Common myeloid progenitor, CD34-positive (primary cell): ENCODE data around the gene RAB19.
A peak's percentile ranks its signal among the peaks of the same experiment; 100 is the strongest.

Experiments used
- CTCF ChIA-PET: fragments of 350-600 bp; sonication (Branson Sonifier 250); formaldehyde crosslinking; loops from one replicate; lab custom pipeline; 2021; ENCODE audit warnings: antibody characterized with exemption; lab: Charles Lee
- POLR2A ChIA-PET: fragments of 350-600 bp; sonication (Branson Sonifier 250); formaldehyde crosslinking; loops from one replicate; lab custom pipeline; 2021; ENCODE audit warnings: antibody characterized with exemption; lab: Charles Lee
- DNase-seq, 3 donors: peaks; one replicate each; pipeline versions ENCODE4 v3.0.0 to v3.0.0-alpha.2; 2013
- H3K27ac ChIP-seq, 2 experiments: 1 replicate in 1 of 2; 2 replicates in 1 of 2; pipeline ENCODE4 v1.7.0; 2013; ENCODE audit warnings: inconsistent platforms in 2 of 2, low read length in 2 of 2, mild to moderate bottlenecking in 2 of 2, low read depth in 1 of 2, moderate library complexity in 1 of 2; ENCODE audit not compliant: severe bottlenecking in 2 of 2, insufficient read depth in 1 of 2, poor library complexity in 1 of 2
- H3K27me3 ChIP-seq, 5 experiments: replicated peaks in 2 of 5; 1 replicate in 3 of 5; 2 replicates in 2 of 5; pipeline versions ENCODE4 v1.6.1 to v1.7.0; 2013; ENCODE audit warnings: low read length in 4 of 5, mild to moderate bottlenecking in 2 of 5, moderate library complexity in 2 of 5, inconsistent platforms in 1 of 5; ENCODE audit not compliant: insufficient read depth in 5 of 5, control insufficient read depth in 4 of 5
- H3K36me3 ChIP-seq, 4 experiments: 1 replicate in 2 of 4; 2 replicates in 2 of 4; pipeline versions ENCODE4 v1.6.1 to v1.7.0; 2013; ENCODE audit warnings: low read length in 3 of 4, control low read depth in 1 of 4, mild to moderate bottlenecking in 1 of 4; ENCODE audit not compliant: control insufficient read depth in 4 of 4, insufficient read depth in 4 of 4
- H3K4me1 ChIP-seq, 4 experiments: 1 replicate in 3 of 4; 2 replicates in 1 of 4; pipeline versions ENCODE4 v1.6.1 to v1.7.1; 2013; ENCODE audit warnings: low read length in 3 of 4, mild to moderate bottlenecking in 3 of 4, control low read depth in 1 of 4, inconsistent platforms in 1 of 4, moderate library complexity in 1 of 4; ENCODE audit not compliant: control insufficient read depth in 4 of 4, insufficient read depth in 4 of 4; ENCODE audit errors: control extremely low read depth in 1 of 4
- H3K4me3 ChIP-seq, 7 experiments: 1 replicate in 4 of 7; 2 replicates in 3 of 7; pipeline versions ENCODE4 v1.5.1 to v1.7.0; 2013; ENCODE audit warnings: mild to moderate bottlenecking in 7 of 7, low read length in 6 of 7, moderate library complexity in 6 of 7, inconsistent platforms in 2 of 7, low read depth in 2 of 7, control low read depth in 1 of 7; ENCODE audit not compliant: insufficient read depth in 4 of 7, control insufficient read depth in 1 of 7; ENCODE audit errors: extremely low read depth in 1 of 7
- H3K9me3 ChIP-seq, 5 experiments: 1 replicate in 4 of 5; 2 replicates in 1 of 5; pipeline versions ENCODE4 v1.6.1 to v1.7.1; 2013; ENCODE audit warnings: low read length in 4 of 5, mild to moderate bottlenecking in 2 of 5, inconsistent platforms in 1 of 5, low read depth in 1 of 5, moderate library complexity in 1 of 5; ENCODE audit not compliant: control insufficient read depth in 4 of 5, insufficient read depth in 2 of 5; ENCODE audit errors: control extremely low read depth in 1 of 5
- WGBS: methylation state at CpG from one replicate; pipeline ENCODE4 v1.1.5; 2013; ENCODE audit not compliant: insufficient coverage; 5-methylcytosine and 5-hydroxymethylcytosine counted together

RAB19 gene

DNA sequence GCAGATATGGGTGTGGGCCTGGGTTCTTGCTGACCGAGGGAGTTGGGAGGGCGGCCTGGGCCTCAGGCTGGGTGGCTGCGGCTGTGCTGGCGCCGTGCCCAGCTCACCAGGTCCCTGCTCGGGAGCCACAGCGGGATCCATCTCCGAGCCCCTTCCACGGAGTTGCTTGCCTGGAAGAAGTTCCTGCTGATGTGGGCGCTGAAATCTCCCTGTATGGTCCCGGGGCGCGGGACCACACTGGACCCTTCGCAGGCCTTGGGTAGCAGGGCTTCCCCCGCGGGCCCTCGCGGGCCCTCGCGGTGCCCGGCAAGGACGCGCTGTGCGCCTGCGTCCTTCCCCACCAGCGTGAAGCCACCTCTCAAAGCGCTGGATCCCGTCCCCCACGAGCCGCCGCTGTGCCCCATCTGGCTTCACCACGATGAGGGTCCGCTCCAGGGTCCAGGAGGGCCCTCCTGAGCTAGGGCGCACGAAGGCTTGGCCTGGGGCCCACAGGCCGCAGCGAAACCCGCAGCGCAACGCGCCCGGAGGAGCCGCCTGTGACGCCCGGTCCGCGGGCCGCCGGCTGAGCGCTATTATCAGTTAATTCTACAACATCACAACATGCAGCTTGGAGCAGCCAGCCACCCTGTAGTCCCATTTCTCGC lies 31.5 kb downstream of the RAB19 start:
- peaks cover 0 to 3% (median 0%) of the 10 kb centered on the region in 5 experiments for H3K9me3 ChIP-seq
- peak overlapping the region in 3 of 7 experiments; percentile 26 to 45 (median 33) for H3K4me3 ChIP-seq
- no peaks in the 10 kb centered on the region for H3K36me3 ChIP-seq
- WGBS = 61% methylated on average over 33 of the region's 51 CpGs
- H3K4me1 ChIP-seq = peaks cover 0 to 3% (median under 1%) of the 10 kb centered on the region in 4 experiments
- H3K27ac ChIP-seq = no peak overlapping the region
- H3K27me3 ChIP-seq = peaks cover 0 to 13% (median 0%) of the 10 kb centered on the region in 5 experiments
- ChIA-PET POLR2A (no interaction called here), CTCF (interaction anchor here (1.2 to 1.9 kb wide), 2 partner anchors 8 to 10 kb away, joined by 3 to 4 read pairs; no protein-coding TSS in a partner anchor)
- DNase-seq = peak in 1 of 3 donors; percentile 8

DNA sequence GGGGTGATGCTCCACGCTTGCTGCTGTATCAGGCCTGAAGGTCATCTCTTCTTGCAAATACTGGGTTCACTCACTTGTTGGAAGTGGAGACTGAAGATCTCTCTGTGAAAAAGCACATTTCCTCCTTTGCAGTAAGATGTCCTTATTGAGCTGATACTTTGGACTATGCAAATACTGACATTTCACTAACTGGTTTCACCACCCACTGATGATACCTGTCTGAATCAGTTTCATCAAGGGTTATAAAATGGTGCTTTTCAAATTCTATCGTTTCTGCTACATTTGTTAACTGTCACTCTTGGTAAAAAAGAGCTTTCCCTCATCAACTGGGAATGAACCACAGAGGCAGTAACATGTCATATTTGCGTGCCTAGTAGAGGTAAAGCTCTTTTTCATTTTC lies 35.5 kb downstream of the RAB19 start:
- Histone ChIP-seq H3K27ac (no peak overlapping the region), H3K4me1 (peaks cover 0 to 3% (median under 1%) of the 10 kb centered on the region in 4 experiments), H3K4me3 (no peak overlapping the region), H3K27me3 (peaks cover 0 to 13% (median 0%) of the 10 kb centered on the region in 5 experiments), H3K36me3 (no peaks in the 10 kb centered on the region), H3K9me3 (peaks cover 0 to 3% (median 0%) of the 10 kb centered on the region in 5 experiments)
- no peak for DNase-seq
- WGBS = 100% methylated on average over 2 of the region's 3 CpGs
- CTCF ChIA-PET = interaction anchor here (0.8 to 1.9 kb wide), 3 partner anchors 10 to 12 kb away, joined by 3 to 4 read pairs (median 3); no protein-coding TSS in a partner anchor
- POLR2A ChIA-PET = no interaction called here

DNA sequence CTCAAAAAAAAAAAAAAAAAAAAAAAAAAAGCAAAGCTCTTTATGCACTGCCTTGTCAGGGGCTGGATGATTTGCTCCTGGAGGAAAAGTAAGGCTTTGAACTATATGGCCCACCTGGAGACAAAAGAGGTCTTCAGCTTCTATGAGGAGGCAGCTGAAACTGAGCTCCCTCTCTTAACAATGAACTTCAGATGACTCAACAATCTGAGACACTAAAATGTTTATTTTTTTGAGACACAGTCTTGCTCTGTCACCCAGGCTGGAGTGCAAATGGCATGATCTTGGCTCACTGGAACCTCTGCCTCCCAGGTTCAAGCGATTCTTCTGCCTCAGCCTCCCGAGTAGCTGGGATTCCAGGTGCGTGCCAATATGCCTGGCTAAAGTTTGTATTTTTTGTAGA lies 36.7 kb downstream of the RAB19 start:
- POLR2A ChIA-PET = no interaction called here
- H3K27ac ChIP-seq = no peak overlapping the region
- no peak for DNase-seq
- H3K27me3 ChIP-seq = peaks cover 0 to 6% (median 0%) of the 10 kb centered on the region in 5 experiments
- WGBS = 96% methylated on average over 3 of the region's 3 CpGs
- CTCF ChIA-PET = no interaction called here
- H3K4me1 ChIP-seq = no peaks in the 10 kb centered on the region
- no peak overlapping the region for H3K4me3 ChIP-seq
- H3K9me3 ChIP-seq = peaks cover 0 to under 1% (median 0%) of the 10 kb centered on the region in 5 experiments
- no peaks in the 10 kb centered on the region for H3K36me3 ChIP-seq

DNA sequence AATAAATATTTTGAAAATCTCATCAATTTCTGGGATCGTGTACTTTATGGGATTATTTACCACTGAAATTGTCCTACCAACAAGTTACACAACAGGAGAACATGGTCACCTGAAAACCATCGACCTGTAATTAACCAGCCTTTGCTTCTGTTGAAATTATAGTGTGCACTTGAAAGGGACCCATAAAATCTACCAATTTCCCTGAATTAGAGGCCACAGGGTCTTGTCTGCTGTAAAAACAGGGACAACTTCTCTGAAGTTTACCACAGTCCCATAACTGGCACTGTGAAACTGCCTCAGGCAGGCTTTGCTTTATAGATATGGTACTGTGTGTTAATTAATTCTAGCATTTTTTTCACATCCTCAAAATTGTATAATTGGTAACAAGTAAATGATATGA lies 37.7 kb downstream of the RAB19 start:
- no CpG with 5 or more reads among the region's 2 CpGs for WGBS
- DNase-seq = no peak
- Histone ChIP-seq H3K27ac (no peak overlapping the region), H3K4me1 (no peaks in the 10 kb centered on the region), H3K4me3 (no peak overlapping the region), H3K9me3 (no peaks in the 10 kb centered on the region), H3K27me3 (peaks cover 0 to under 1% (median 0%) of the 10 kb centered on the region in 5 experiments), H3K36me3 (no peaks in the 10 kb centered on the region)
- ChIA-PET CTCF (no interaction called here), POLR2A (no interaction called here)

DNA sequence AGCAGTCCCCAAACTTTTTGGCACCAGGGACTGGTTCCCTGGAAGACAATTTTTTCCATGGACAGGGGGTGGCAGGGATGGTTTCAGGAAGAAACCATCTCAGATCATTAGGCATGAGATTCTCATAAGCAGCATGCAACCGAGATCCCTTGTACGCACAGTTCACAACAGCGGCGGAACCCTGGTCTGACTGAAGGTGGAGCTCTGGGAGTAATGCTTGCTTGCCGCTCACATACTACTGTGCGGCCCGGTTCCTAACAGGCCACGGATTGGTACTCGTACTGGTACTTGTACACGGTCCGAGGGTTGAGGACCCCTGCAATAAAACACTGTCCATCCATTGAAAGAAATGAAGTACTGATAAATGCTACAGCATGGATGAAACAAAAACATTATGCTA lies 42.6 kb downstream of the RAB19 start:
- Histone ChIP-seq H3K27me3 (no peaks in the 10 kb centered on the region), H3K27ac (no peak overlapping the region), H3K4me3 (no peak overlapping the region), H3K9me3 (no peaks in the 10 kb centered on the region), H3K36me3 (peaks cover 0 to 2% (median 0%) of the 10 kb centered on the region in 4 experiments), H3K4me1 (peaks cover 0 to 11% (median 8%) of the 10 kb centered on the region in 4 experiments)
- ChIA-PET POLR2A (no interaction called here), CTCF (no interaction called here)
- DNase-seq = no peak
- WGBS = 99% methylated on average over 10 of the region's 11 CpGs

DNA sequence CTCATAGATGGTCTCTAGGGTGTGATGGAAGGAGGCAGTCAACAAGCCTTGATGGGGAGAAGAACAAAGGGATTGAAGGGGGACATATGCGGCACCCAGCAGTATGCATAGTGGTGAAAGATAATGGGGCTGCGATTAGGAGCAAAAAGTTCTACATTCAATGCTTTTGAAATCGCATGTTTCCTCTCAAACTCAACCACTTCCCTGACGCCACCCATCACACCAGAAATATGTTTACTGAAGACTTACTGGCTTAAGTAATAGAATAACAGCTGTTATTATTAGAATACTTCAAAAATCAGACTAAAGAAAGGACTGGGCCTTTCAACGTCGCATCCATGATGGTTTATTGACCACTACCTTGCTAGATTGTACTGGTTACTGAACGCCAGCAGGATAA lies 44.0 kb downstream of the RAB19 start:
- H3K4me3 ChIP-seq = no peak overlapping the region
- no peaks in the 10 kb centered on the region for H3K9me3 ChIP-seq
- H3K27me3 ChIP-seq = no peaks in the 10 kb centered on the region
- peak in 1 of 3 donors; percentile 8 for DNase-seq
- H3K36me3 ChIP-seq = peaks cover 0 to 6% (median 3%) of the 10 kb centered on the region in 4 experiments
- ChIA-PET POLR2A (no interaction called here), CTCF (interaction anchor here (0.9 to 1.0 kb wide), 2 partner anchors 40 to 72 kb away, joined by 3 read pairs; no protein-coding TSS in a partner anchor)
- peaks cover 0 to 11% (median 8%) of the 10 kb centered on the region in 4 experiments for H3K4me1 ChIP-seq
- H3K27ac ChIP-seq = no peak overlapping the region
- WGBS = 95% methylated on average over 4 of the region's 7 CpGs

DNA sequence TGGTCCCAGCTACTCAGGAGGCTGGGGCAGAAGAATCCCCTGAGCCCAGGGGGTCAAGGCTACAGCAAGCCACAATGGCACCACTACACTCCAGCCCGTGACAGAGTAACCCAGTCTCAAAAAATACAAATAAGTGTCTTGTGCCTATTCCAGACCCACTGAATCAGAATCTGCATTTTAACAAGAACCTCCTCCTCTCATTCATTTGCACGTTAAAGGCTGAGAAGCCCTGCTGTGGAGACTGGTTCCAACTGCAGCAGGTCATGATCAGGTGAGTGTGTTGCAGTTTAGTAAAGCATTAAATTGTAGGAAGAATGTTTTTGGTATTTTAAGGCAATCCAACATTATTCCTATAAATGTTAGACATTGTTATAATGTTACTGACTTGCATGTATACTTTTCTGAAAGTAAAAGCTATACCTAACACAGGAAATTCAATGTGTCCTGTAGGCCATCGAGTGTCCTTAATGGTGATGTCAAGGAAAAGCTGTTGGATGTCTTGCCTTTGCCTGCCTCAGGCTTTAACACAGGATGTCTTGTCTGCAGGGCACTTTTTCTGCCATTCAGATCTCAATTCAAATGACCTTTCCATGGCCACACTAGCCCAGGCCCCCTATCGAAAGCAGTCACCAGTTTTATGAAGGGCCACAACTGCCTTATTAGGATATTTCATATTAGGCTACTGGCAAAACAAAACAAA lies 45.1 kb downstream of the RAB19 start:
- ChIA-PET CTCF (interaction anchor here (0.6 to 1.2 kb wide), 2 partner anchors 9 to 16 kb away, joined by 3 read pairs; no protein-coding TSS in a partner anchor), POLR2A (no interaction called here)
- H3K36me3 ChIP-seq = peaks cover 3 to 9% (median 5%) of the 10 kb centered on the region in 4 experiments
- no peaks in the 10 kb centered on the region for H3K27me3 ChIP-seq
- no peak overlapping the region for H3K4me3 ChIP-seq
- DNase-seq = no peak
- WGBS = 100% methylated on average over 1 of the region's 4 CpGs
- no peak overlapping the region for H3K27ac ChIP-seq
- H3K9me3 ChIP-seq = no peaks in the 10 kb centered on the region
- peaks cover 0 to 11% (median 8%) of the 10 kb centered on the region in 4 experiments for H3K4me1 ChIP-seq
